ENCODE data around the gene CSRNP3. TPM values are rescaled to one million over a fixed set of nuclear protein-coding genes. Genes with fewer than 3 reads are reported as not detected.

CSRNP3 gene
- total RNA-seq, 1 donor from 2014 or later, result 31.2 TPM

DNA sequence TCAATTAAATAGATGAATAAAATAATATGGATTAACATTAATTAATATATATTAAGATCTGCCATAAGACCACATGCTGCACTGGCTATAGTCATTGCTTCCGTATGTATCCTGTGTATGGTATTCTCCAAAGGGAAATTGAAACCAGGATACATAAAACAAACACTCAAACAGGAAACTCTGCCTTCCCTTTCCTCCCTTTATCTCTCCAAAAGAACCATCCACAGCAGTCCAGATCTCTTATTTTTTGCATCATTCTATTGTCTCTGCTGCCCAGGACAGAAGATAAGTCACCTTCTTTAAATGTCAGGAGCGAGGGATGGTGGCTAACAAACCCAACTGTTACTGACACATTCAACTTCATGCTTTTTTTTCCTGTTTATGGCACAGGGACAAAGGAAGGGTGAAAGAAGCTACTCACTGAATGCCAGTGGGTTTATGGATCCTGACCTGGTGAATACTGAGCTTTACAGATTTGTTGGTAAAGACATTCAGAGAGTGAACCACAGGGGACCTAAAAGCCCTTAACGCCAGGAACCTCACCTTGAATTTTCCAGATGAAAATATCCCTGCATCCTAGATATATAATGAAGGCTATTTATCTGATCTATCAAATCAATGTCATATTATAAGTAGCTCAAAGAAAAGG, 67.5 kb downstream of the CSRNP3 start:
- Mint-ChIP-seq H3K4me3 (no peak overlapping the region), H3K27me3 (ENCODE audit: low read depth) (no peaks in the 10 kb centered on the region), H3K4me1 (peaks cover 10% of the 10 kb centered on the region), H3K9me3 (no peaks in the 10 kb centered on the region), H3K27ac (no peak overlapping the region), H3K36me3 (peaks cover 8% of the 10 kb centered on the region)
- no peak for DNase-seq (ENCODE audit: low spot score in 2 of 2, unreplicated experiment in 2 of 2)
- TF ChIP-seq, protein P1, sequence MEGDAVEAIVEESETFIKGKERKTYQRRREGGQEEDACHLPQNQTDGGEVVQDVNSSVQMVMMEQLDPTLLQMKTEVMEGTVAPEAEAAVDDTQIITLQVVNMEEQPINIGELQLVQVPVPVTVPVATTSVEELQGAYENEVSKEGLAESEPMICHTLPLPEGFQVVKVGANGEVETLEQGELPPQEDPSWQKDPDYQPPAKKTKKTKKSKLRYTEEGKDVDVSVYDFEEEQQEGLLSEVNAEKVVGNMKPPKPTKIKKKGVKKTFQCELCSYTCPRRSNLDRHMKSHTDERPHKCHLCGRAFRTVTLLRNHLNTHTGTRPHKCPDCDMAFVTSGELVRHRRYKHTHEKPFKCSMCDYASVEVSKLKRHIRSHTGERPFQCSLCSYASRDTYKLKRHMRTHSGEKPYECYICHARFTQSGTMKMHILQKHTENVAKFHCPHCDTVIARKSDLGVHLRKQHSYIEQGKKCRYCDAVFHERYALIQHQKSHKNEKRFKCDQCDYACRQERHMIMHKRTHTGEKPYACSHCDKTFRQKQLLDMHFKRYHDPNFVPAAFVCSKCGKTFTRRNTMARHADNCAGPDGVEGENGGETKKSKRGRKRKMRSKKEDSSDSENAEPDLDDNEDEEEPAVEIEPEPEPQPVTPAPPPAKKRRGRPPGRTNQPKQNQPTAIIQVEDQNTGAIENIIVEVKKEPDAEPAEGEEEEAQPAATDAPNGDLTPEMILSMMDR (IDR thresholded peaks at IDR 0.05; ENCODE audit: unreplicated experiment), result no peak

DNA sequence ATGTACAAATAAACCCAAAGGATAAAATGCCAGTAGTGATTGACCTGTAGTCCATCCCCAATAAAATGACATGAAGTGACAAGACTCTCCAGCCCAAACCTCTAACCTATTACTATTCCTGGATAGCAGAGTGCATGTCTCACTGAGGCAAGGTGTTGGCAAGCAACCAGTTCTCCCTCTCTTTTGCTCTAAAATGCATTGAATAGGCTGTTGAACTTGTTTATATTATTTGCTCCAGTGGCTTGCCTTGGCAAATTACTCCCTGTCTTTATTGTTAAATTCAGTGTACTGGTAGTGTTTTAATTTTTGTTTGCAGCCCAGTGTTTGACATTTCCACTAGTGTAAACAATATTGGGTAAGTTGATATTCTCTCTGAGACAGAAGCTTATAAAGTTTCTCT, 70.5 kb downstream of the CSRNP3 start:
- H3K27me3 Mint-ChIP-seq (ENCODE audit: low read depth), result no peaks in the 10 kb centered on the region
- H3K9me3 Mint-ChIP-seq, result no peaks in the 10 kb centered on the region
- H3K36me3 Mint-ChIP-seq, result peaks cover 8% of the 10 kb centered on the region
- DNase-seq (ENCODE audit: low spot score in 2 of 2, unreplicated experiment in 2 of 2), result no peak
- TF ChIP-seq, protein P1 (IDR thresholded peaks at IDR 0.05; ENCODE audit: unreplicated experiment), result no peak
- no peak overlapping the region for H3K27ac Mint-ChIP-seq
- H3K4me3 Mint-ChIP-seq, result no peak overlapping the region
- H3K4me1 Mint-ChIP-seq, result peaks cover 10% of the 10 kb centered on the region

DNA sequence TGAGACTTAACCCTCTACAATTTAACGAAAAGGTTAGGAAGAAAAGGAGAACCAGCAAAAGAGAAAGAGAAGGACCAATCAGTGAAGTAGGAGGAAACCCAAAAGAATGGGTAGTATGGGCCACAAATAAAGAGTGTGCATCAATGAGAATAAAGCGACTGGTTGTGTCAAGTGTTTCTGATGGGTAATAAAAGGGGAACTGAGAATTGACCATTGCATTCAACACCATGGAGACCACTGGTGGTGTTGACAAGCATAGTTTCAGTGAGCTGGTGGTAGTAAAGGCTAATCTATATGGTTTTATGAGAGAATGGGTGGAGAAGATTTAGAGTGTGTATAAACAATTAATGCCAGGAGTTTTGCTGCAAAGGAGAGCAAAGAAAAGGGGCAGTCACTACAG, 75.4 kb downstream of the CSRNP3 start:
- Mint-ChIP-seq H3K9me3 (no peaks in the 10 kb centered on the region), H3K4me1 (peaks cover 24% of the 10 kb centered on the region), H3K4me3 (no peak overlapping the region), H3K27ac (no peak overlapping the region), H3K27me3 (ENCODE audit: low read depth) (no peaks in the 10 kb centered on the region), H3K36me3 (peaks cover 3% of the 10 kb centered on the region)
- TF ChIP-seq, protein P1 (IDR thresholded peaks at IDR 0.05; ENCODE audit: unreplicated experiment), result no peak
- no peak for DNase-seq (ENCODE audit: low spot score in 2 of 2, unreplicated experiment in 2 of 2)

DNA sequence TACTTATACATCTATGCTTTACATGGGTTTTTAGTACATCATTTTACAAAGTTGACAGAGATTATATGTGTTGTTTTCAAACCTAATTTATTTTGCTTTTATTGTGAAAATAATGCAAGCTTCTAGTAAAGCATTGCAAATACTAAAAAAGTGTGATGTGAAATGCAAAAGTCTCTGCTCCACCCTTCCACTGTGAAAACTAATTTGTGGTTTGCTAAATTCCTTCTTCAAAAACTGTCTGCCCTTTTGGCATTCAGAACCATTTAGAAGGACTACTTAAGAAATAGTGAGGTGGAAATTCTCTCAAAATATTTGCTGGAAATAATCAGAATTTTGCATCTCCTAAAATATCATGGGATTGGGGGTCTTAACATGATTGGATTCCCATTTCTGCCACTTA, 78.4 kb downstream of the CSRNP3 start:
- no peak for DNase-seq (ENCODE audit: low spot score in 2 of 2, unreplicated experiment in 2 of 2)
- Mint-ChIP-seq H3K4me3 (no peak overlapping the region), H3K36me3 (no peaks in the 10 kb centered on the region), H3K27me3 (ENCODE audit: low read depth) (no peaks in the 10 kb centered on the region), H3K4me1 (peaks cover 38% of the 10 kb centered on the region), H3K9me3 (no peaks in the 10 kb centered on the region), H3K27ac (no peak overlapping the region)
- TF ChIP-seq, protein P1 (IDR thresholded peaks at IDR 0.05; ENCODE audit: unreplicated experiment), result no peak

DNA sequence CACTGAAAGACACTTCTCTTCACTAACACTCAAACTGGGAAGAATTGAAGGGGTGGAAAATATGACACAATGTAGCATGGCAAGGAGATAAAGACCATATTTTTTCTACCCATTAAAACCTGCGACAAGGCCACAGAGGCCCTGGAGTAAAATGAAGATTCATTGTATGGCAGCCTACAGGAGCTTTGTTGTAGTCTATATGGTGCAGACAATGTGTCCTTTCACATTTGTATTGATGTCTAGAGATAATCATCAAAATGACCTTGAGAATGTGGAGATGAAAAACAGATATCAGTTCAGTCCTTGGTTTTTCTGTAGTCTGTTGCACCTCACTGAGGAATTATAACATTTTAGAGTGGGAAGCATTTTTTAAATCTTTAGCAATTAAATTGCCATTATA, 80.1 kb downstream of the CSRNP3 start:
- H3K9me3 Mint-ChIP-seq, result no peaks in the 10 kb centered on the region
- peak overlapping the region; percentile 40 for H3K27ac Mint-ChIP-seq
- no peak for DNase-seq (ENCODE audit: low spot score in 2 of 2, unreplicated experiment in 2 of 2)
- no peaks in the 10 kb centered on the region for H3K27me3 Mint-ChIP-seq (ENCODE audit: low read depth)
- TF ChIP-seq, protein P1 (IDR thresholded peaks at IDR 0.05; ENCODE audit: unreplicated experiment), result no peak
- peaks cover 38% of the 10 kb centered on the region for H3K4me1 Mint-ChIP-seq
- H3K36me3 Mint-ChIP-seq, result no peaks in the 10 kb centered on the region
- H3K4me3 Mint-ChIP-seq, result no peak overlapping the region

DNA sequence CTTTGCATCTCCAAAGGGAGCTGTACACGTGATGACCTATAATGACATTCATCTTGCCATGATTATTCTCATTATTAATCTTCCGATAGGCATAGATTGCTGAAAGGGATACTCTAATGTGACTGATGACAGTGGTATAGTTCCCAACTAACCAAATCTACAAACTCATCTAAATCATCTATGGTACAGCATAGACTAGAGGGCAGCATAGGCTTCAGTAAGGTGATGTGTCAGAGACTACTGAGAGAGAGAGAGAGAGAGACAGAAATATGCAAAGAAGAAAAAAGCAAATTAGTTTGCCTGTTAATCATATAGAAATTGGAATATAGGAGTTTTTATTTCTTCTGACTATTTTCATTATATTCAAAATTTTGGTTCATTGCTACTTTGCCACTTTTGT, 89.3 kb downstream of the CSRNP3 start:
- Mint-ChIP-seq H3K27me3 (ENCODE audit: low read depth) (no peaks in the 10 kb centered on the region), H3K9me3 (no peaks in the 10 kb centered on the region), H3K36me3 (no peaks in the 10 kb centered on the region), H3K4me1 (peaks cover 21% of the 10 kb centered on the region), H3K4me3 (no peak overlapping the region), H3K27ac (no peak overlapping the region)
- TF ChIP-seq, protein P1 (IDR thresholded peaks at IDR 0.05; ENCODE audit: unreplicated experiment), result no peak
- DNase-seq (ENCODE audit: low spot score in 2 of 2, unreplicated experiment in 2 of 2), result no peak
